GM12878 (cell line): Measurements from ENCODE around the gene NOS1. TPM values are rescaled to one million over a fixed set of nuclear protein-coding genes. Genes with fewer than 3 reads are reported as not detected.

Experiments used
- ATAC-seq: fragments of 200-7000 bp; cut with Tn5 transposase; 3 replicates; pipeline ENCODE4 v1.9.1; 2020; ENCODE audit warnings: mild to moderate bottlenecking, moderate library complexity
- BruUV-seq: library from RNA; stranded (reverse); fragments of 400-500 nt; replicated peaks from 2 replicates; lab custom pipeline; 2021; lab: Mats Ljungman, UMichigan
- CTCF ChIA-PET: fragments of 300-600 bp; sonication (Branson Sonifier 250); formaldehyde crosslinking; extraction: SDS; loops from one replicate; lab custom pipeline; 2021; ENCODE audit warnings: inconsistent platforms; lab: Yijun Ruan, JAX
- POLR2A ChIA-PET: fragments of 350-600 bp; formaldehyde crosslinking; extraction: SDS; loops from one replicate; lab custom pipeline; 2021; ENCODE audit warnings: inconsistent platforms; lab: Charles Lee
- RAD21 ChIA-PET: fragments of 300-600 bp; sonication (Branson Sonifier 250); formaldehyde crosslinking; loops from one replicate; lab custom pipeline; 2023; ENCODE audit warnings: antibody characterized with exemption; ENCODE audit not compliant: unreplicated experiment; lab: Charles Lee
- SMC1A ChIA-PET: fragments of 300-600 bp; sonication (Branson Sonifier 250); formaldehyde crosslinking; loops from one replicate; lab custom pipeline; 2023; ENCODE audit not compliant: unreplicated experiment, uncharacterized antibody; lab: Charles Lee
- DNase-seq: peaks from one replicate; pipeline ENCODE4 v3.0.0-alpha.2; 2011; ENCODE audit warnings: low read depth, low spot score
- FAIRE-seq: peaks from 3 replicates; lab custom pipeline; 2011; peaks lifted over from hg19 to GRCh38; lab: Jason Lieb, UNC
- H2AFZ ChIP-seq: 2 replicates; pipeline ENCODE4 v1.6.0; 2011; ENCODE audit warnings: low read depth, low read length, control low read depth; ENCODE audit not compliant: control insufficient read depth
- H3K27ac ChIP-seq: 2 replicates; pipeline ENCODE4 v1.5.1; 2011; ENCODE audit warnings: control low read depth; ENCODE audit not compliant: control insufficient read depth, insufficient read depth
- H3K27me3 ChIP-seq, 2 experiments: replicated peaks in 1 of 2; 2 replicates each; pipeline versions ENCODE4 v1.6.0 to v1.6.1; 2011; ENCODE audit warnings: low read length in 1 of 2; ENCODE audit not compliant: control insufficient read depth in 2 of 2, insufficient read depth in 2 of 2
- H3K36me3 ChIP-seq, 2 experiments: 2 replicates each; pipeline ENCODE4 v1.5.1; 2011; ENCODE audit warnings: low read length in 1 of 2; ENCODE audit not compliant: control insufficient read depth in 2 of 2, insufficient read depth in 2 of 2
- H3K4me1 ChIP-seq: 2 replicates; pipeline ENCODE4 v1.6.1; 2011; ENCODE audit warnings: mild to moderate bottlenecking, low read length, moderate library complexity, mixed read lengths; ENCODE audit not compliant: control insufficient read depth, insufficient read depth
- H3K4me2 ChIP-seq: 2 replicates; pipeline ENCODE4 v1.6.0; 2011; ENCODE audit warnings: control low read depth; ENCODE audit not compliant: control insufficient read depth, insufficient read depth
- H3K4me3 ChIP-seq: fragments of 200-600 bp; sonication (generic); 2 replicates; pipeline ENCODE4 v1.5.1; 2016
- H3K79me2 ChIP-seq: 2 replicates; pipeline ENCODE4 v1.6.0; 2011; ENCODE audit warnings: low read length; ENCODE audit not compliant: control insufficient read depth, insufficient read depth
- H3K9ac ChIP-seq: 2 replicates; pipeline ENCODE4 v1.8.0; 2011; ENCODE audit warnings: low read length, control low read depth, mixed read lengths; ENCODE audit not compliant: control insufficient read depth, insufficient read depth
- H3K9me3 ChIP-seq: replicated peaks from 3 replicates; pipeline ENCODE4 v1.5.1; 2011; ENCODE audit warnings: mild to moderate bottlenecking, low read length; ENCODE audit not compliant: control insufficient read depth, insufficient read depth
- H4K20me1 ChIP-seq: 2 replicates; pipeline ENCODE4 v1.6.0; 2011; ENCODE audit not compliant: control insufficient read depth, insufficient read depth
- BHLHE40 ChIP-seq, 2 experiments: fragments of 450-650 bp in 1 of 2; IDR thresholded peaks; 2 replicates each; pipeline ENCODE4 v1.6.1; 2011 to 2017; ENCODE audit warnings: low read depth in 2 of 2, borderline replicate concordance in 1 of 2, improper control_type of control experiment in 1 of 2, low read length in 1 of 2, mild to moderate bottlenecking in 1 of 2
- CEBPB ChIP-seq, 2 experiments: fragments of 150-350 bp in 1 of 2; IDR thresholded peaks; 2 replicates each; pipeline ENCODE4 v1.6.1; 2012 to 2014; ENCODE audit warnings: low read depth in 2 of 2, low read length in 2 of 2, borderline replicate concordance in 1 of 2, inconsistent platforms in 1 of 2
- CREB1 ChIP-seq: IDR thresholded peaks from 2 replicates; pipeline ENCODE4 v1.6.1; 2012; ENCODE audit warnings: low read depth, mild to moderate bottlenecking, inconsistent platforms
- CREM ChIP-seq: IDR thresholded peaks from 2 replicates; pipeline ENCODE4 v1.6.1; 2014; ENCODE audit warnings: antibody characterized with exemption, low read depth
- ESRRA ChIP-seq: IDR thresholded peaks from 2 replicates; pipeline ENCODE4 v1.6.1; 2012; ENCODE audit warnings: mild to moderate bottlenecking, low read length, improper control_type of control experiment
- HDGF ChIP-seq: fragments of 450-650 bp; IDR thresholded peaks from 2 replicates; pipeline ENCODE4 v1.6.1; 2016; ENCODE audit warnings: antibody characterized with exemption
- MEF2A ChIP-seq: IDR thresholded peaks from 2 replicates; pipeline ENCODE4 v1.6.1; 2011; ENCODE audit warnings: low read depth, mild to moderate bottlenecking, low read length, moderate library complexity; ENCODE audit not compliant: insufficient read depth
- NRF1 ChIP-seq: conservative IDR thresholded peaks from 2 replicates; pipeline ENCODE4 v1.6.1; 2011; ENCODE audit warnings: mild to moderate bottlenecking, low read depth, low read length, improper control_type of control experiment
- RAD51 ChIP-seq: fragments of 450-650 bp; IDR thresholded peaks from 2 replicates; pipeline ENCODE4 v1.6.1; 2016; ENCODE audit warnings: moderate library complexity, mild to moderate bottlenecking, inconsistent platforms
- RBBP5 ChIP-seq: fragments of 200-600 bp; sonication (generic); conservative IDR thresholded peaks from 2 replicates; pipeline ENCODE4 v1.6.1; 2016
- RCOR1 ChIP-seq: conservative IDR thresholded peaks from 2 replicates; pipeline ENCODE4 v1.6.1; 2012; ENCODE audit warnings: low read depth, low read length, improper control_type of control experiment
- SP1 ChIP-seq: IDR thresholded peaks from one replicate; pipeline ENCODE4 v1.6.1; 2011; ENCODE audit warnings: low read depth, low read length
- SUZ12 ChIP-seq: fragments of 200-600 bp; sonication (generic); IDR thresholded peaks from one replicate; pipeline ENCODE4 v1.6.1; 2018; ENCODE audit warnings: antibody characterized with exemption, mild to moderate bottlenecking; ENCODE audit not compliant: unreplicated experiment
- WGBS: methylation state at CpG from one replicate; pipeline ENCODE4 v1.1.6; 2016; ENCODE audit warnings: low lambda C conversion rate; ENCODE audit not compliant: insufficient replicate concordance, insufficient coverage; ENCODE audit errors: missing lambda C conversion rate; 5-methylcytosine and 5-hydroxymethylcytosine counted together
- in situ Hi-C: fragments of 300-500 bp; cut with MboI; formaldehyde crosslinking; loops from 9 replicates; pipeline ENCODE4 v1.14.3; 2018; ENCODE audit warnings: mixed read lengths
- intact Hi-C: fragments of 100-400 bp; cut with micrococcal nuclease; formaldehyde crosslinking; loops from one replicate; pipeline ENCODE4 v1.14.2; 2022; ENCODE audit not compliant: unreplicated experiment
- polyA plus RNA-seq, 11 experiments: library from polyadenylated mRNA; depleted of rRNA in 4 of 11; unstranded in 6 of 11; stranded (reverse) in 5 of 11; fragments of >200 nt; fragmentation: Nextera tagmentation in 4 of 11; fragmentation: Illumina TruSeq in 1 of 11; extraction: Ambion mirVana in 4 of 11; extraction: Trizol in 1 of 11; gene quantifications; 1 replicate in 1 of 11; 2 replicates in 10 of 11; pipeline versions ENCODE4 v1.2.1 to v1.2.3, GENCODE V29; 2011 to 2016; ENCODE audit warnings: inconsistent platforms in 2 of 11, missing spikeins in 2 of 11, low read depth in 1 of 11
- total RNA-seq, 4 experiments: library from RNA; depleted of rRNA in 3 of 4; stranded (reverse); fragments of >200 nt in 3 of 4; fragmentation: Illumina TruSeq in 1 of 4; extraction: Trizol in 1 of 4; gene quantifications; 2 replicates each; pipeline versions ENCODE4 v1.2.1 to v1.2.3, GENCODE V29; 2013 to 2021

NOS1 gene
- total and polyA plus RNA-seq, 10 of the 15 experiments (the other 5 are each of a cell fraction or from before 2014, with no cell fraction given), result under 0.01 to 0.04 (median 0.01) TPM; not detected in 7

- TF ChIP-seq CREB1, result no peak
- no peak for TF ChIP-seq RBBP5
Observed at GRCh38 chr12:117241697-117242096, 119.7 kb downstream of the NOS1 start (continued).

- SMC1A ChIA-PET, result interaction anchor here (1.2 kb wide), 1 partner anchor 9 kb away, joined by 3 read pairs; no protein-coding TSS in a partner anchor
- BruUV-seq, result no TSS peak
- POLR2A ChIA-PET, result no interaction called here
- no peaks in the 10 kb centered on the region for H3K36me3 ChIP-seq
- no peak for FAIRE-seq
- H3K9me3 ChIP-seq, result no peaks in the 10 kb centered on the region
- H3K4me1 ChIP-seq, result no peaks in the 10 kb centered on the region
- no peaks in the 10 kb centered on the region for H3K79me2 ChIP-seq
- H3K9ac ChIP-seq, result no peak overlapping the region
- H3K27me3 ChIP-seq, result peaks cover 3 to 4% of the 10 kb centered on the region in 2 experiments; a peak in 3 of 4 replicates
- WGBS, result 15% methylated on average over 4 of the region's 4 CpGs
- in situ Hi-C loops, result no loop called here
- H3K4me2 ChIP-seq, result no peak overlapping the region
- no peak for TF ChIP-seq SP1
- no peak for TF ChIP-seq HDGF
- no peak for TF ChIP-seq ESRRA
- TF ChIP-seq BHLHE40 (IDR thresholded peaks at IDR 0.05; ENCODE audit: borderline replicate concordance in 1 of 2, low read depth in 2 of 2, low read length in 1 of 2), result no peak
- no peak for TF ChIP-seq NRF1
- no peak for TF ChIP-seq RAD51
- no peak for TF ChIP-seq SUZ12
- no peak for TF ChIP-seq CREM
- no peak for TF ChIP-seq CEBPB (IDR thresholded peaks at IDR 0.05; ENCODE audit: borderline replicate concordance in 1 of 2, low read depth in 2 of 2, low read length in 2 of 2)
- TF ChIP-seq MEF2A, result no peak
- no peak for TF ChIP-seq RCOR1
- H3K27ac ChIP-seq, result no peak overlapping the region
- RAD21 ChIA-PET, result no interaction called here
- CTCF ChIA-PET, result interaction anchor here (1.0 kb wide), 3 partner anchors 17 to 597 kb away, joined by 3 to 4 read pairs (median 3); no protein-coding TSS in a partner anchor
- ATAC-seq, result no peak
- intact Hi-C loops, result no loop called here
- DNase-seq, result no peak
- no peak overlapping the region for H2AFZ ChIP-seq
- H3K4me3 ChIP-seq, result no peak overlapping the region
- H4K20me1 ChIP-seq, result no peaks in the 10 kb centered on the region
Observed at GRCh38 chr12:117240081-117240755, 121.2 kb downstream of the NOS1 start.
